ENCODE measurements around the gene IZUMO1. TPM values are rescaled to one million over a fixed set of nuclear protein-coding genes. Genes with fewer than 3 reads are reported as not detected.

Gene IZUMO1
- total and polyA plus RNA-seq, 9 of the 15 experiments (the other 6 are each of a cell fraction or from before 2014, with no cell fraction given), result 0.14 to 2.1 (median 0.73) TPM

GRCh38 chr19:48780631-48781391, 34.1 kb upstream of the IZUMO1 start (continued):
- no peak for TF ChIP-seq CUX1 (CRISPR knock-in tag; IDR thresholded peaks at IDR 0.05)
- TF ChIP-seq LCOR (CRISPR knock-in tag; IDR thresholded peaks at IDR 0.05), result peak; percentile 76; the same call in 1 of the 2 replicates
- no peak for TF ChIP-seq MIER1 (IDR thresholded peaks at IDR 0.05; ENCODE audit: low read depth)
- no peak for TF ChIP-seq HNRNPLL (IDR thresholded peaks at IDR 0.05; ENCODE audit: low read depth, low read length, poor library complexity, severe bottlenecking)
- no peak for TF ChIP-seq CHAMP1 (IDR thresholded peaks at IDR 0.05)
- no peak for TF ChIP-seq ZNF511 (CRISPR knock-in tag; IDR thresholded peaks at IDR 0.05)
- TF ChIP-seq HOMEZ (CRISPR knock-in tag; IDR thresholded peaks at IDR 0.05), result no peak
- no peak for TF ChIP-seq RNF219 (CRISPR knock-in tag; IDR thresholded peaks at IDR 0.05)
- no peak for TF ChIP-seq SAP30 (IDR thresholded peaks at IDR 0.05; ENCODE audit: borderline replicate concordance, insufficient read depth, low read depth, low read length, poor library complexity, severe bottlenecking)
- peak; percentile 95 for TF ChIP-seq L3MBTL2 (IDR thresholded peaks at IDR 0.05)
